A549 (cell line): ENCODE measurements around the gene RNF126.

Experiments
- CHD4 ChIP-seq: fragments of 200-600 bp; sonication (generic); IDR thresholded peaks from 2 replicates; pipeline ENCODE4 v1.6.1; 2016; ENCODE audit warnings: antibody characterized with exemption, mild to moderate bottlenecking, borderline replicate concordance
- CTCF ChIP-seq: fragments of >200 bp; sonication (Bioruptor Twin); formaldehyde crosslinking; IDR thresholded peaks from 3 replicates; pipeline ENCODE4 v1.5.1; 2016
- GATA3 ChIP-seq: IDR thresholded peaks from 2 replicates; pipeline ENCODE4 v1.6.1; 2012; ENCODE audit warnings: borderline replicate concordance
- HMGXB4 ChIP-seq: fragments of 250-450 bp; sonication (Bioruptor Pico); IDR thresholded peaks from 2 replicates; pipeline ENCODE4 v1.5.0; 2021; ENCODE audit warnings: mild to moderate bottlenecking, moderate library complexity, borderline replicate concordance
- PBX3 ChIP-seq: IDR thresholded peaks from 2 replicates; pipeline ENCODE4 v1.6.1; 2012
- RCOR1 ChIP-seq: fragments of 150-350 bp; IDR thresholded peaks from 2 replicates; pipeline ENCODE4 v1.6.1; 2014; ENCODE audit warnings: antibody characterized with exemption, low read length, low read depth
- RFX5 ChIP-seq: fragments of 450-650 bp; IDR thresholded peaks from 2 replicates; pipeline ENCODE4 v1.7.1; 2014; ENCODE audit warnings: antibody characterized with exemption, mild to moderate bottlenecking, moderate library complexity
- RNF2 ChIP-seq: fragments of 200-600 bp; sonication (generic); IDR thresholded peaks from 2 replicates; pipeline ENCODE4 v1.6.1; 2016; ENCODE audit warnings: low read depth, mild to moderate bottlenecking, antibody characterized with exemption, moderate library complexity, borderline replicate concordance
- SMC3 ChIP-seq: fragments of >200 bp; sonication (Bioruptor Twin); formaldehyde crosslinking; IDR thresholded peaks from 3 replicates; pipeline ENCODE4 v1.6.1; 2018; ENCODE audit warnings: inconsistent platforms
- SREBF2 ChIP-seq: fragments of 450-650 bp; IDR thresholded peaks from 2 replicates; pipeline ENCODE4 v1.6.1; 2014; ENCODE audit warnings: mild to moderate bottlenecking, moderate library complexity
- ZSCAN20 ChIP-seq: fragments of 250-450 bp; sonication (Bioruptor Pico); IDR thresholded peaks from 2 replicates; pipeline ENCODE4 v1.8.0; 2022; ENCODE audit warnings: mild to moderate bottlenecking, moderate library complexity

GRCh38 chr19:621819-622218, 41.2 kb downstream of the RNF126 start:
- TF ChIP-seq GATA3 (no peak), PBX3 (no peak), CTCF (no peak), RFX5 (no peak), HMGXB4 (CRISPR knock-in tag) (no peak), RNF2 (no peak), ZSCAN20 (no peak), SREBF2 (no peak), RCOR1 (no peak), SMC3 (no peak), CHD4 (no peak)
